GM19455 (cell line): ENCODE data around the gene LAMTOR2.
A peak's percentile ranks its signal among the peaks of the same experiment; 100 is the strongest.
"Not testable (repeated sequence)": the region's sequence is repeated elsewhere in the genome, so short reads cannot be mapped to it uniquely, and the experiment has no call there.

Experiments used
- ATAC-seq: cut with Tn5 transposase; IDR thresholded peaks from one replicate; pipeline ENCODE4 v1.9.1; 2021; ENCODE audit not compliant: unreplicated experiment

The LAMTOR2 gene

GRCh38 chr1:156051011-156051725 is 3.4 kb upstream of the LAMTOR2 start:
- ATAC-seq, result no peak

DNA sequence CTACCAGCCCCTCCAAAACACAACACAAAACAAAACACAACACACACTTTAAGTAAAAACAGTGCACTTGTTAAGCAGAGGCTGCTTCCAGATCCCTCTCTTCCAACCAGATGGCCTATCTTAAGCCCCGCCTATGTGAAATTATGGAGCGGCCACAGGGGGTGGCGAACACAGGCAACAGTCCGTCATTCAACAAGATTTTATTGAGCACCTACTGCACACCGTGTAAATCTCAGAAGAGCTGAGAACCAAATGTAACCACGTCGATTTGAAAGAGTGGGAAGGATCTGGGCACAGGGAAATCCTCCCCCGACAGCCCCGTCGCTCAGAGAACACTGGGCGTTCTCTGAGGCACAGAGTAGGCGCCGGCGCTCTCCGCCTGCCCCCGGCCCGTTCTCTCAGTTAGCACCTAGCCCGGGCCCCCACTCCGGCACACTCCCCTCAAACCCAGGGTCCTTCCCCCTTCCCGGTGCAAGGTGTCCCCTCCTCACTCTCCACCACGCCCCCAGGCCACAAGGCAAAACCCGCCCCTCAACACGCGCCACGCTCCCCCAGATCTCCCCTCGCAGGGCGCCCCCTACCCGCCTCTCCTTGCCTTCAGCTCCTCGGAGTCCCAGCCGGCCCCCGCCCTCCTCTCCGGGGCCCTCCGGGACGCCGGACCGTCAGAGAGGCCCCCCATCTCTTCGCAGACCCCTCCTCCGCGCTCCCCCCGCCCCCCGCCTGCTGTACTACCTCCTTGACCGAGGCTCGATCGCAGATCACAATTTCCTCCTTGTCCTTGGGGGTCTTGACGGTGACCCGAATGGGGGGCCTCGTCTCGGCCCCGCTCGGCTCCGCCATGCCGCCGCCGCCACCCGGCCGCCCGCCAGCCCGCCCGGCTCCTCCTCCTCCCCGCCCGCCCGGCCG is 1.5 kb upstream of the LAMTOR2 start:
- ATAC-seq, result no peak

DNA sequence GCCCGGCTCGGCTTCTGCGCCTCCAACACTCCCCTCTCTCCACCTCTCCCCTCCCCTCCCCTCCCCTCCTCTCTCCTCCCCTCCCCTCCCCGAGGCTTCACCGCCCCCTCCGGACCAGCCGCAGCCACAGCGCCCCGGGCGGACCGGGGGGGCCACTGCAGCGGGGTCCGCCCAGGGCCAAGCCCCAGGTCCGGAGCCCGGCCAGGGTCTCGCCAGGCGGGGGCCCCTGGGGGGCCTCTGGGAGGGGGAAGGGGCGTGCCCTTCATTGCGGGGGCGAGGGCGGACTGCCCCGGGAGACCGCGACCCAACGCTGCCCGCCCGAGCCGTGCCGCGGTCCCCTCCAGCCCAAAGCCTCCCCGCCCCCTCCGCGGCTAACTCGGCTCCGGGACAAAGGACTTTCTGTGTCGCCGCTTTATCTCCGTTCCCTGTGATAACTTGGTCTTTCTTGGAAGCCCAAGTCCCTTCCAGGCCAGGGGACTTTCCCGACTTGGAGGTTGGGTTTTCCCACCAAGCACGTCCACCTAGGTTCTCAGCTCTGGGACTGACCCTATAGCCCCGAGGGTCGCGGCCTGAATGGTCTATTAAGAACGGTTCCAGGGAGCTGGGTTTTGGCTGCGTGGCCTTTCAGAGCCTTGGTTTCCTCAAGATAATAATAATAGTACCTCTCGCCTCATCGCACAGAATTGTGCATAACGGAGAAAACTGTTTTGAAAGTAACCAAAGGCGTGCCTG is 648 bp upstream of the LAMTOR2 start, which contains the start of gene UBQLN4:
TSS of gene UBQLN4 (minus strand) at position 31 of the 732 bp plus-strand sequence. CDS start 97 bp downstream, outside the sequence.
- peak; percentile 47 for ATAC-seq

- no peak for ATAC-seq
Observed at GRCh38 chr1:156055281-156056048, 883 bp downstream of the LAMTOR2 start.

DNA sequence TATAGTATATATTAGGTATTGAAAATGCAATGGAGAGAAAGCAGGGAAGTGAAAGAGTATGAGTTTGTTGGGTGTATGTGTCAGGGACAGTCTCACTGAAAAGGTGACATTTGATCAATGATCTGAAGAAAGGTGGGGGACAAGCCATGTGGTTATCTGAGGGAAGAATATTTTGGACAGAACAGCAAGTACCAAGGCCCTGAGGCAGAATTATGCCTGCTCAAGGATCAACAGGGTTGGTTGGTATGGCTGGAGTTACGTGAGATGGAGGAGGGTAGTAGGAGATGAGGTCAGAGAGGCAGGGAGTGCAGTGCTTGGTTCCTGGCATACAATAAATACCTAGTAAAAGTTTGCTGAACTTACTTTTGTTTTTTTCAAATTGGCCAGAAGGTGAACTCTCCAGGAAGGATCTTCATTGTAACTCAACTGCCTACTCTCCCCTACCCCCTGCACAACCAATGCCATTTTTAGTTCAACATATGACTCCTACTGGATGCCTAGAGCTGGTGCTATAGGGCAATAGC is 1.8 kb downstream of the LAMTOR2 start:
- ATAC-seq, result no peak

GRCh38 chr1:156060937-156061636 is 6.5 kb downstream of the LAMTOR2 start, which contains the start of gene RAB25:
Gene RAB25, plus strand, starts transcription at chr1:156061160. Its CDS starts 241 bp downstream, at chr1:156061401.
- no peak for ATAC-seq

GRCh38 chr1:156062189-156062588 is 7.6 kb downstream of the LAMTOR2 start:
- no peak for ATAC-seq

- ATAC-seq, result no peak
Observed at GRCh38 chr1:156063997-156064285, 9.4 kb downstream of the LAMTOR2 start.

GRCh38 chr1:156064615-156065014 is 10.0 kb downstream of the LAMTOR2 start:
- ATAC-seq, result no peak

GRCh38 chr1:156065212-156065611 is 10.6 kb downstream of the LAMTOR2 start:
- no peak for ATAC-seq

DNA sequence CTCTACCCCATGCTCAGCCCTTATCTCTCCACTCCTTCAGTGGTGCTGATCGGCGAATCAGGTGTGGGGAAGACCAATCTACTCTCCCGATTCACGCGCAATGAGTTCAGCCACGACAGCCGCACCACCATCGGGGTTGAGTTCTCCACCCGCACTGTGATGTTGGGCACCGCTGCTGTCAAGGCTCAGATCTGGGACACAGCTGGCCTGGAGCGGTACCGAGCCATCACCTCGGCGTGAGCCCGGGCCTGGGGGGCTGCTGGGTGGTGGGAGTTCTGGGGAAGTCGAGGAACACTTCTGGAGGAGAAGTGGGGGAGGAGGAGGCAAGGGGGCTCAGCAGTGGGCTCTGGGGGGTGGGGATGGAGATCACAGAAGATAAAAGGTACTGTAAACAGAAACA is 11.3 kb downstream of the LAMTOR2 start:
- ATAC-seq, result no peak

- ATAC-seq, result no peak
Observed at GRCh38 chr1:156067262-156067661, 12.7 kb downstream of the LAMTOR2 start.

- no peak for ATAC-seq
Observed at GRCh38 chr1:156069490-156070455, 15.2 kb downstream of the LAMTOR2 start.

DNA sequence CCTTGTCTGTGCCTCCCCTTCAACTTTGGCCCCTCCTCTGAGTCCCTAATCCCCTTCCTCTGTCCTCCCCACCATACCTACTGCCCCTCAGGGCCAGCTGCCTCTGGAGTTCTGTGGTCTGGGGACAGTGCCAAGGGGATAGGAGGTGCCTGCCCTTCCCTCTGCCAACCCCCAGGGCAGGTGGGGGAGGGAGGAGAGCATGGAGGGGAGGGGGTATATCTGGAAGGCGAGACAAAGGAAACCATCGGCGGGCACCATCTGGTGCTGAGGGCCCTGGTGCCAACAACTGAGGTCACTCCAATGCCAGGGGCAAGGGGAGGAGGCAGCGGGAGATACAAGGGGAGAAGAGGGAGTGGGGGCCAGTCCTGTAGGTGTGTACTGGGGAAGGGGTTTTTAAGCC is 16.0 kb downstream of the LAMTOR2 start:
- no peak for ATAC-seq

DNA sequence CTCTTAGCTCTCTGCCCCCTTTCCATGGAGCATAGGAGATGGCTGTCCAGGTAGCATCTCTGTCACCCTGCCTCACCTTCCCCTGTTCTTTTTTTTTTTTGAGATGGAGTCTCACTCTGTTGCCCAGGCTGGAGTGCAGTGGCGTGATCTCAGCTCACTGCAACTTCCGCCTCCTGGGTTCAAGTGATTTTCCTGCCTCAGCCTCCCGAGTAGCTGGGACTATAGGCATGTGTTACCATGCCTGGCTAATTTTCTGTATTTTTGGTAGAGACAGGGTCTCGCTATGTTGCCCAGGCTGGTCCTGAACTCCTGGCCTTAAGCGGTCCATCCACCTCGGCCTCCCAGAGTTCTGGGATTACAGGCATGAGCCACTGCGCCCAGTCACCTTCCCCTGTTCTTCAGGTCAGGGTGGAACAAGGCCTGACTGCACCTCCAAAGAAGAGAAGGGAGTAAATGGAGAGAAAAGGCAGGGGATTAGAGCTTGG is 16.8 kb downstream of the LAMTOR2 start:
- ATAC-seq, result not testable (repeated sequence)

GRCh38 chr1:156072251-156072650 is 17.7 kb downstream of the LAMTOR2 start:
- ATAC-seq, result no peak

- no peak for ATAC-seq
Observed at GRCh38 chr1:156073110-156073687, 18.6 kb downstream of the LAMTOR2 start.

GRCh38 chr1:156073740-156074139 is 19.2 kb downstream of the LAMTOR2 start:
- ATAC-seq, result no peak
